ENCODE data around the gene ANAPC7.

- TF ChIP-seq CTCF (IDR thresholded peaks at IDR 0.05) = no peak
- no peak for TF ChIP-seq POLR2A (IDR thresholded peaks at IDR 0.05)
These were observed 29.4 kb downstream of the ANAPC7 start for GRCh38 chr12:110373962-110374611.
